ENCODE data around the gene LTF.

DNA sequence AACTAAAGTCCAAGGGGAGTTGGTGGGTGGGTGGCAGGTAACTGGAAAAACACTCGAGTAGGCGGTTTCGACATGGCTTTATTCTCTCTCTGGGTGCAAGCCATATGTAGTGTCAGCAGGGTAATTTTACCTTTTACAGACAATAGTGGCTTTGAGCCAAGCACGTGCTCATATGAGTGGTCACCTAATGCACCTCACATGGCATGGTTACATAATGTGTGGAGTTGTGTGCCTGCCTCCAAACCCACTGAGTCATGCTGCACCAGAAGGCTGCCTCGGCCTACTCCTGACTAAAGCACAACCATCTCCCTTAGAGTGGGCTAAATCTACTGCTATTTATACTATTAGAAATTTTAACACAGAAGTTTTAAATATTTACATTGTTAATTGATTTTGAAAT lies 41.1 kb downstream of the LTF start:
- TF ChIP-seq CTCF (IDR thresholded peaks at IDR 0.05; ENCODE audit: low read depth, low read length, poor library complexity, severe bottlenecking) (no peak), EZH2phosphoT487 (IDR thresholded peaks at IDR 0.05; ENCODE audit: borderline replicate concordance, low read length) (no peak)
